ENCODE measurements around the gene ITGA11. TPM values are rescaled to one million over a fixed set of nuclear protein-coding genes. Genes with fewer than 3 reads are reported as not detected.

The ITGA11 gene
- total RNA-seq, 4 donors from 2014 or later: 0.48 to 10.6 (median 2.6) TPM

- DNase-seq (ENCODE audit: low spot score) (no peak), ATAC-seq (ENCODE audit: low FRiP score) (no peak)
- no peak for TF ChIP-seq CTCF (IDR thresholded peaks at IDR 0.05)
Measured at GRCh38 chr15:68356778-68357177, 75.2 kb downstream of the ITGA11 start.

GRCh38 chr15:68354923-68355322 lies 77.0 kb downstream of the ITGA11 start:
- TF ChIP-seq CTCF (IDR thresholded peaks at IDR 0.05): no peak
- ATAC-seq (ENCODE audit: low FRiP score) (peak; percentile 96), DNase-seq (ENCODE audit: low spot score) (no peak)

- no peak for ATAC-seq (ENCODE audit: low FRiP score)
- no peak for DNase-seq (ENCODE audit: low spot score)
- no peak for TF ChIP-seq CTCF (IDR thresholded peaks at IDR 0.05)
Measured at GRCh38 chr15:68354268-68354667, 77.7 kb downstream of the ITGA11 start.

GRCh38 chr15:68353421-68354135 lies 78.4 kb downstream of the ITGA11 start:
- ATAC-seq (ENCODE audit: low FRiP score) (no peak), DNase-seq (ENCODE audit: low spot score) (no peak)
- TF ChIP-seq CTCF (IDR thresholded peaks at IDR 0.05): no peak

GRCh38 chr15:68352401-68353062 lies 79.4 kb downstream of the ITGA11 start:
- DNase-seq (ENCODE audit: low spot score) (no peak), ATAC-seq (ENCODE audit: low FRiP score) (peak; percentile 38)
- no peak for TF ChIP-seq CTCF (IDR thresholded peaks at IDR 0.05)

DNA sequence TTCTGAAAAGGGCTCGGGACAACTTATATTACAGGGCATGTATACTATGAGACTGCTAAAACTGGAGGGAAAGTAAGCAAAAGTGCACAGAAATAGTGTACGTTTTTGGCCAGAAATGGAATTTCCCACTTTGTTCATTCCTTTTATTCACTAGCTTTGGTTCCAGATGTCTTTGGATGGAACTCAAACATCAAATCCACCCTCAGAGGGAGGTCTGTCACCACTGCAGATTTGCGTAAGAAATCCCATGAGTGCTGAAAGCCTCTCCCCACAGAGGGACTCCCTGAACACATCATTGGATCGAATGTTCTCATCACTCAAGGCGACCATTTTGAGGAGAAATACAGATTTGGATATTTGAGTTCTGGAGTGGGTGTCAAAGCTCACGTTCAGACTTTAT lies 82.8 kb downstream of the ITGA11 start:
- ATAC-seq (ENCODE audit: low FRiP score): no peak
- no peak for DNase-seq (ENCODE audit: low spot score)

More for the DNA sequence above, 82.8 kb downstream of the ITGA11 start:
- no peak for TF ChIP-seq CTCF (IDR thresholded peaks at IDR 0.05)

All from omental fat pad (tissue), 4 donors.